ENCODE results near the gene CLSTN1. TPM values are rescaled to one million over a fixed set of nuclear protein-coding genes. Genes with fewer than 3 reads are reported as not detected.

The CLSTN1 gene
- total RNA-seq, 1 donor from 2014 or later = 127 TPM

DNA sequence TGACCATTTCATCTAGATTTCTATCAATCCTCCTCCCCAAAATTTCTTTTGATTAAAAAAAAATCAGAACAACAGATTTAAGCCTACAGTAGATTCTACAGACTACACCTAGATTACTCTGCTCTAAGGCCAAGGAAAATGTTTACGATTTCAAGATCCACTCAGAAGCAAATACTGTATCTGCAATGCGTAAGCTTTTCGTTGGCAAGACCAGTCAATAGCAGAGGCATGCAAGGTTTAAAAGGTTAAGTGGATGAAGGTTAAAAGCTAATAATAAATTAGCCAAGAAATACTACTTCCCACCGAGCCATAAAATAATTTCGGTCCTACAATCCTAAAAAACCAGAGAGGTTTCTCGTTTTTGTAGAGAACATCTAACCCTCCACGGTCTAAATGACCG lies 1.3 kb downstream of the CLSTN1 start:
- no peak for DNase-seq (ENCODE audit: low spot score in 2 of 2, unreplicated experiment in 2 of 2)
- Mint-ChIP-seq H3K27ac (peak overlapping the region; percentile 40), H3K27me3 (ENCODE audit: low read depth) (no peaks in the 10 kb centered on the region), H3K4me3 (peak overlapping the region; percentile 84), H3K9me3 (no peaks in the 10 kb centered on the region), H3K36me3 (no peaks in the 10 kb centered on the region), H3K4me1 (peaks cover 27% of the 10 kb centered on the region)
- TF ChIP-seq, protein P1, sequence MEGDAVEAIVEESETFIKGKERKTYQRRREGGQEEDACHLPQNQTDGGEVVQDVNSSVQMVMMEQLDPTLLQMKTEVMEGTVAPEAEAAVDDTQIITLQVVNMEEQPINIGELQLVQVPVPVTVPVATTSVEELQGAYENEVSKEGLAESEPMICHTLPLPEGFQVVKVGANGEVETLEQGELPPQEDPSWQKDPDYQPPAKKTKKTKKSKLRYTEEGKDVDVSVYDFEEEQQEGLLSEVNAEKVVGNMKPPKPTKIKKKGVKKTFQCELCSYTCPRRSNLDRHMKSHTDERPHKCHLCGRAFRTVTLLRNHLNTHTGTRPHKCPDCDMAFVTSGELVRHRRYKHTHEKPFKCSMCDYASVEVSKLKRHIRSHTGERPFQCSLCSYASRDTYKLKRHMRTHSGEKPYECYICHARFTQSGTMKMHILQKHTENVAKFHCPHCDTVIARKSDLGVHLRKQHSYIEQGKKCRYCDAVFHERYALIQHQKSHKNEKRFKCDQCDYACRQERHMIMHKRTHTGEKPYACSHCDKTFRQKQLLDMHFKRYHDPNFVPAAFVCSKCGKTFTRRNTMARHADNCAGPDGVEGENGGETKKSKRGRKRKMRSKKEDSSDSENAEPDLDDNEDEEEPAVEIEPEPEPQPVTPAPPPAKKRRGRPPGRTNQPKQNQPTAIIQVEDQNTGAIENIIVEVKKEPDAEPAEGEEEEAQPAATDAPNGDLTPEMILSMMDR (IDR thresholded peaks at IDR 0.05; ENCODE audit: unreplicated experiment) = no peak

DNA sequence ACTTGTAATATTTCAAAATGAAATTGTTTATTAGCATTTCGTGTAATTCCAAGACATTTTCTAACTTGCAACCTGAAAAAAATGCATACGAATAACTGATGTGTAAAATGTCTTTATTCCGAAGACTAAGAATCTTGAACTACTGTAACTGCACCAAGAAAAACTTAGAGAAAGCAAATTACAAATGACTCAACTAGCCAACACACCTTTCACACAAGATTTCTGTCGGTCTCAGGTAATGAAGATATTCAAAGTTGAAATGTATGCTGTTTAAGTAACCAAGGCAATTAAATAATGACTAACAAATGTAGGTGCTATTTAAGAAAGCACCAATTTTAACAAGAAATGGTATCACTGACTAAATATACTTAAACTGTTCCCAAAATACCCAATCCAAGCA lies 2.1 kb downstream of the CLSTN1 start:
- Mint-ChIP-seq H3K36me3 (no peaks in the 10 kb centered on the region), H3K9me3 (no peaks in the 10 kb centered on the region), H3K4me1 (peaks cover 27% of the 10 kb centered on the region), H3K27me3 (ENCODE audit: low read depth) (no peaks in the 10 kb centered on the region), H3K4me3 (peak overlapping the region; percentile 84), H3K27ac (no peak overlapping the region)
- DNase-seq (ENCODE audit: low spot score in 2 of 2, unreplicated experiment in 2 of 2) = no peak
- TF ChIP-seq, protein P1 (IDR thresholded peaks at IDR 0.05; ENCODE audit: unreplicated experiment) = no peak

GRCh38 chr1:9820521-9820920 lies 3.2 kb downstream of the CLSTN1 start:
- Mint-ChIP-seq H3K36me3 (peaks cover 5% of the 10 kb centered on the region), H3K4me3 (no peak overlapping the region), H3K27ac (no peak overlapping the region), H3K27me3 (ENCODE audit: low read depth) (no peaks in the 10 kb centered on the region), H3K9me3 (no peaks in the 10 kb centered on the region), H3K4me1 (peaks cover 24% of the 10 kb centered on the region)
- no peak for DNase-seq (ENCODE audit: low spot score in 2 of 2, unreplicated experiment in 2 of 2)
- TF ChIP-seq, protein P1 (IDR thresholded peaks at IDR 0.05; ENCODE audit: unreplicated experiment) = no peak

DNA sequence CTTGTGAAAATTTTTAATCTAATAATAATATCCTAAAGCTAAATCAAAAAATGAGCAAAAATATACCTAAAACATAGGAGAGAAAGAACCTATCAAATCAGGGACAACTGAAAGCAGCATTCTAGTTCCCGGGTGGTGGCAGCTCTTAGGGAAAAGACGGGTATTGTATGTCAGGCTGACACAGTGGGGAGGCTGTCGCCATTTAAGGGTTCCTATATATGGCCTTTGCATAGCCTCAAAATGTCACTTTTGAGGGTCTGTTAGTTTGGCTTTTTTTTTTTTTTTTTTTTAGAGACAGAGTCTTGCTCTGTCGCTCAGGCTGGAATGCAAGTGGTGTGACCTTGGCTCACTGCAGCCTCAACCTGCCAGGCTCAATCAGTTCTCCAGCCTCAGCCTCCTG lies 6.0 kb downstream of the CLSTN1 start:
- Mint-ChIP-seq H3K36me3 (peaks cover 5% of the 10 kb centered on the region), H3K27ac (no peak overlapping the region), H3K27me3 (ENCODE audit: low read depth) (no peaks in the 10 kb centered on the region), H3K9me3 (no peaks in the 10 kb centered on the region), H3K4me1 (peaks cover 13% of the 10 kb centered on the region), H3K4me3 (no peak overlapping the region)
- TF ChIP-seq, protein P1 (IDR thresholded peaks at IDR 0.05; ENCODE audit: unreplicated experiment) = no peak
- no peak for DNase-seq (ENCODE audit: low spot score in 2 of 2, unreplicated experiment in 2 of 2)

- Mint-ChIP-seq H3K36me3 (peaks cover 5% of the 10 kb centered on the region), H3K27me3 (ENCODE audit: low read depth) (no peaks in the 10 kb centered on the region), H3K4me1 (peaks cover 1% of the 10 kb centered on the region), H3K9me3 (no peaks in the 10 kb centered on the region), H3K27ac (no peak overlapping the region), H3K4me3 (no peak overlapping the region)
- DNase-seq (ENCODE audit: low spot score in 2 of 2, unreplicated experiment in 2 of 2) = no peak
- TF ChIP-seq, protein P1 (IDR thresholded peaks at IDR 0.05; ENCODE audit: unreplicated experiment) = no peak
Observed at GRCh38 chr1:9816199-9816598, 7.6 kb downstream of the CLSTN1 start.

DNA sequence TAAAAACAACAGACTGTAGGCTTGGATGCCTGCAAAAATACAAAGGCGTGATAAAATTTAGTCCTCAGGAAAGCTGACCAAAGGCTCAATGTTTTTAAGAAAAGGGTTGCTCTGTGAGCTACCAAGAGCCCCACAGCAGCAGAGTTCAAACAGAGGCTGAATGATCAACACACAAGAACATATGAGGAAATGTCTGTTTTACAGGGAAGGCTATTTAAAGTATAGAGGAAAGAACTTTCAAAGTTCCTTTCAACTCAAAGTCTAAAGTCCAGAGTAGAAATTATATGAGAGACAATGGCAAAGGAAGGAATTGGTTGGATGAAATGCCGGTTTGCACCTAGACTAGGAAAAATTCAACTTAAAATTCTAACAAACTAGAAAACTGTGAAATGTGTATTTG lies 8.6 kb downstream of the CLSTN1 start:
- no peaks in the 10 kb centered on the region for H3K9me3 Mint-ChIP-seq
- DNase-seq (ENCODE audit: low spot score in 2 of 2, unreplicated experiment in 2 of 2) = no peak
- TF ChIP-seq, protein P1 (IDR thresholded peaks at IDR 0.05; ENCODE audit: unreplicated experiment) = no peak
- H3K27me3 Mint-ChIP-seq (ENCODE audit: low read depth) = no peaks in the 10 kb centered on the region
- no peak overlapping the region for H3K4me3 Mint-ChIP-seq
- peaks cover 5% of the 10 kb centered on the region for H3K36me3 Mint-ChIP-seq
- H3K4me1 Mint-ChIP-seq = peaks cover 1% of the 10 kb centered on the region
- no peak overlapping the region for H3K27ac Mint-ChIP-seq

Measured in mesothelial cell of epicardium (in vitro differentiated cells).